Measurements from ENCODE around the gene SEBOX.

Gene SEBOX

GRCh38 chr17:28397275-28397674 is 32.3 kb upstream of the SEBOX start:
- H3K9me3 ChIP-seq (ENCODE audit: control insufficient read depth, insufficient read depth, low read depth, low read length) = no peaks in the 10 kb centered on the region
- ChIA-PET POLR2A (interaction anchor here (0.8 to 2.1 kb wide), 2 partner anchors 10 to 84 kb away, joined by 3 to 7 read pairs; no protein-coding TSS in a partner anchor), CTCF (interaction anchor here (3.0 kb wide), 1 partner anchor 19 kb away, joined by 17 read pairs; no protein-coding TSS in a partner anchor)
- H3K27ac ChIP-seq (ENCODE audit: extremely low read depth, low read depth, low read length) = no peak overlapping the region
- H3K4me1 ChIP-seq (ENCODE audit: control insufficient read depth, insufficient read depth, low read length) = no peaks in the 10 kb centered on the region
- H3K4me3 ChIP-seq (ENCODE audit: low read depth, low read length) = no peak overlapping the region
- H3K36me3 ChIP-seq (ENCODE audit: control insufficient read depth in 2 of 2, insufficient read depth in 1 of 2, low read length in 2 of 2) = peaks cover 10 to 88% of the 10 kb centered on the region in 2 experiments
- TF ChIP-seq TRIM28 (IDR thresholded peaks at IDR 0.05; ENCODE audit: borderline replicate concordance, low read length) (no peak), ZNF580 (tag by site-specific recombination; IDR thresholded peaks at IDR 0.05) (peak; percentile 61; the same call in 1 of the 2 replicates), ZNF677 (tag by site-specific recombination; IDR thresholded peaks at IDR 0.05) (no peak)

GRCh38 chr17:28396635-28397239 is 31.7 kb upstream of the SEBOX start:
- TF ChIP-seq ZNF664 (tag by site-specific recombination; IDR thresholded peaks at IDR 0.05) (no peak), ZNF132 (tag by site-specific recombination; IDR thresholded peaks at IDR 0.05; ENCODE audit: borderline replicate concordance) (no peak), ZNF645 (tag by site-specific recombination; IDR thresholded peaks at IDR 0.05) (no peak)
- CTCF ChIA-PET = interaction anchor here (3.0 kb wide), 1 partner anchor 20 kb away, joined by 17 read pairs; no protein-coding TSS in a partner anchor
- no peak overlapping the region for H3K27ac ChIP-seq (ENCODE audit: extremely low read depth, low read depth, low read length)
- H3K4me1 ChIP-seq (ENCODE audit: control insufficient read depth, insufficient read depth, low read length) = no peaks in the 10 kb centered on the region
- POLR2A ChIA-PET = interaction anchor here (0.8 kb wide), 1 partner anchor 84 kb away, joined by 3 read pairs; no protein-coding TSS in a partner anchor
- no peaks in the 10 kb centered on the region for H3K9me3 ChIP-seq (ENCODE audit: control insufficient read depth, insufficient read depth, low read depth, low read length)
- H3K36me3 ChIP-seq (ENCODE audit: control insufficient read depth in 2 of 2, insufficient read depth in 1 of 2, low read length in 2 of 2) = peaks cover 14 to 83% of the 10 kb centered on the region in 2 experiments
- no peak overlapping the region for H3K4me3 ChIP-seq (ENCODE audit: low read depth, low read length)

- ChIA-PET POLR2A (interaction anchor here (0.6 to 1.1 kb wide), 2 partner anchors 14 to 75 kb away, joined by 3 read pairs; no protein-coding TSS in a partner anchor), CTCF (interaction anchor here (1.0 to 3.0 kb wide), 2 partner anchors 20 kb away, joined by 4 to 17 read pairs; no protein-coding TSS in a partner anchor)
- H3K36me3 ChIP-seq (ENCODE audit: control insufficient read depth in 2 of 2, insufficient read depth in 1 of 2, low read length in 2 of 2) = peaks cover 19 to 79% of the 10 kb centered on the region in 2 experiments
These were observed 31.0 kb upstream of the SEBOX start for GRCh38 chr17:28395968-28396367.

GRCh38 chr17:28395426-28395825 is 30.4 kb upstream of the SEBOX start:
- peaks cover 22 to 79% of the 10 kb centered on the region in 2 experiments for H3K36me3 ChIP-seq (ENCODE audit: control insufficient read depth in 2 of 2, insufficient read depth in 1 of 2, low read length in 2 of 2)
- no peaks in the 10 kb centered on the region for H3K4me1 ChIP-seq (ENCODE audit: control insufficient read depth, insufficient read depth, low read length)
- H3K27ac ChIP-seq (ENCODE audit: extremely low read depth, low read depth, low read length) = no peak overlapping the region
- ChIA-PET CTCF (interaction anchor here (0.6 to 1.0 kb wide), 3 partner anchors 14 to 21 kb away, joined by 3 to 4 read pairs (median 3); no protein-coding TSS in a partner anchor), POLR2A (interaction anchor here (0.6 to 1.7 kb wide), 4 partner anchors 10 to 143 kb away, joined by 3 to 9 read pairs (median 4); partner anchors contain the start of gene POLDIP2)
- no peak for TF ChIP-seq ZNF623 (tag by site-specific recombination; IDR thresholded peaks at IDR 0.05)
- no peak overlapping the region for H3K4me3 ChIP-seq (ENCODE audit: low read depth, low read length)
- no peaks in the 10 kb centered on the region for H3K9me3 ChIP-seq (ENCODE audit: control insufficient read depth, insufficient read depth, low read depth, low read length)

More at GRCh38 chr17:28395968-28396367, 31.0 kb upstream of the SEBOX start:
- Histone ChIP-seq H3K4me3 (ENCODE audit: low read depth, low read length) (no peak overlapping the region), H3K9me3 (ENCODE audit: control insufficient read depth, insufficient read depth, low read depth, low read length) (no peaks in the 10 kb centered on the region), H3K27ac (ENCODE audit: extremely low read depth, low read depth, low read length) (no peak overlapping the region), H3K4me1 (ENCODE audit: control insufficient read depth, insufficient read depth, low read length) (no peaks in the 10 kb centered on the region)
- TF ChIP-seq ZNF302 (tag by site-specific recombination; IDR thresholded peaks at IDR 0.05; ENCODE audit: low read depth) (no peak), ZBTB26 (tag by site-specific recombination; optimal IDR thresholded peaks at IDR 0.05) (no peak), HOXC10 (CRISPR knock-in tag; IDR thresholded peaks at IDR 0.05) (no peak), ZNF48 (tag by site-specific recombination; IDR thresholded peaks at IDR 0.05) (no peak), ZFP37 (tag by site-specific recombination; IDR thresholded peaks at IDR 0.05) (no peak), ZFP41 (tag by site-specific recombination; IDR thresholded peaks at IDR 0.05; ENCODE audit: borderline replicate concordance) (no peak), ZNF391 (tag by site-specific recombination; IDR thresholded peaks at IDR 0.05; ENCODE audit: borderline replicate concordance, low read depth) (no peak), ZSCAN16 (tag by site-specific recombination; IDR thresholded peaks at IDR 0.05) (no peak), ZBTB21 (tag by site-specific recombination; IDR thresholded peaks at IDR 0.05) (no peak)

Data from HEK293 (cell line).